AG04450 (cell line): ENCODE results near the gene MON2. TPM values are rescaled to one million over a fixed set of nuclear protein-coding genes. Genes with fewer than 3 reads are reported as not detected.
A peak's percentile ranks its signal among the peaks of the same experiment; 100 is the strongest.

Source experiments
- CTCF ChIA-PET: fragments of 300-600, 350-600 bp; formaldehyde crosslinking; extraction: SDS; loops from one replicate; lab custom pipeline; 2022; ENCODE audit warnings: antibody characterized with exemption, inconsistent platforms; lab: Charles Lee
- POLR2A ChIA-PET: fragments of 350-600 bp; formaldehyde crosslinking; extraction: SDS; loops from one replicate; lab custom pipeline; 2021; ENCODE audit warnings: antibody characterized with exemption, inconsistent platforms; lab: Yijun Ruan, JAX
- DNase-seq: peaks from one replicate; pipeline ENCODE4 v3.0.0-alpha.2; 2011; ENCODE audit warnings: low read depth, low spot score
- H3K27ac ChIP-seq: one replicate; pipeline ENCODE4 v1.5.1; 2012; ENCODE audit warnings: low read depth, low read length, control low read depth
- H3K27me3 ChIP-seq: one replicate; pipeline ENCODE4 v1.6.0; 2012; ENCODE audit warnings: low read length; ENCODE audit not compliant: control insufficient read depth, insufficient read depth
- H3K4me3 ChIP-seq: 2 replicates; pipeline ENCODE4 v1.5.1; 2011; ENCODE audit warnings: mild to moderate bottlenecking, low read depth, low read length, control low read depth
- H3K9me3 ChIP-seq: 2 replicates; pipeline ENCODE4 v1.5.1; 2012; ENCODE audit warnings: low read length; ENCODE audit not compliant: control insufficient read depth, insufficient read depth
- polyA minus RNA-seq: library from RNA; depleted of rRNA, polyadenylated mRNA; stranded (reverse); fragments of >200 nt; gene quantifications from 2 replicates; pipeline ENCODE4 v1.2.3, GENCODE V29; 2011; rRNA and poly(A)+ RNA removed
- polyA plus RNA-seq: library from polyadenylated mRNA; depleted of rRNA; stranded (reverse); fragments of >200 nt; gene quantifications from 2 replicates; pipeline ENCODE4 v1.2.3, GENCODE V29; 2011; rRNA removed
- TF ChIP-seq, protein P1 (sequence below): IDR thresholded peaks from 2 replicates; pipeline ENCODE4 v1.5.1; 2011; ENCODE audit warnings: low read depth, low read length, control low read depth, inconsistent platforms

Gene MON2
- 24.2 and 25.4 TPM in 2 replicates for polyA plus RNA-seq
- 38.9 and 47.6 TPM in 2 replicates for polyA minus RNA-seq

DNA sequence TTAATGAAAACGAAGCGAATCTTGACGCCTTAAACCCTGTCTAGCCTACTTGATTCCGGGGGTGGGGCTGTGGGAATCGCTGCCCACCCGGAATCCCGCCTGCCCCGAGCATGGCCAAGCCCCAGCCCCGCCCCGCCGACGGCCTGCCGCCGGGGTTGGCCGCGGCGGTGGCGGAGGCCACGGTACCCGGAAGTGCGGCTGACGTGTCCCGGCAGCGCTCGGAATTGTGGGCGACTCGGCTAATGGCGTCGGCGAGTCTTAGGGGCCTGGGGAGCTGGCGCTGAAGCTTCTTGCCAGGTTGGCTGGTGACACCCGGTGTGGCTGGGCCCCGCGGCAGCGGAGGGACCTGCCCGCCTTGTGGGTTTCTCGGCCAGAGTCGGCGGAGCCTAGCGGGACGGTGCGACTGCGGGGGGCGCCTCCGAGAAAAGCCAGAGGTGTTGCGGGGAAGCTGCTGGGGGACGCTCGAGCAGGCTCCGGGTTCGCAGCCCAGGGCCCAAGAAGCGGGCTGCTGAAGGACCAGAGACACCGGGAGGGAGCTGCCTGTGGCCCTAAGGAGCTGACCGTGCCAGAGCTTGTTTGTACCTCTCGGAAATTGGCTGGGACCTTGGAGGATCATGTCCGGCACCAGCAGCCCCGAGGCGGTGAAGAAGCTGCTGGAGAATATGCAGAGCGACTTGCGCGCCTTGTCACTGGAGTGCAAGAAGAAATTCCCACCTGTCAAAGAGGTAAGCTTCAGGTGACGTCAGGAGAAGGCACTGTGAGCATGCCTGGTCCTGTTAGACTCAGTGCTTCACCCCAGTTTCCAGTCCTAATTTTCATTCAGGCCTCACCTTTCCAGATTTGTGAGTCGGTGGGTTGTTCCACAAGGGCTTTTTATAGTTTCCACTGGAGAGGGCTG, at the start of gene MON2:
Gene MON2 (plus strand): TSS at position 233 of the 898 bp plus-strand sequence. CDS start 382 bp downstream, at position 615.
- peak within 1 kb of the TSS; percentile 86 for H3K27ac ChIP-seq
- CTCF ChIA-PET, result interaction anchor here (1.1 to 3.6 kb wide), 4 partner anchors 29 to 346 kb away, joined by 3 to 27 read pairs (median 6); no protein-coding TSS in a partner anchor
- POLR2A ChIA-PET, result interaction anchor here (0.6 to 1.5 kb wide), 4 partner anchors 29 to 136 kb away, joined by 3 to 11 read pairs (median 4); no protein-coding TSS in a partner anchor
- no peaks in the 10 kb centered on the region for H3K27me3 ChIP-seq
- DNase-seq, result peak; percentile 29
- H3K4me3 ChIP-seq, result peak within 1 kb of the TSS; percentile 99
- TF ChIP-seq, protein P1, sequence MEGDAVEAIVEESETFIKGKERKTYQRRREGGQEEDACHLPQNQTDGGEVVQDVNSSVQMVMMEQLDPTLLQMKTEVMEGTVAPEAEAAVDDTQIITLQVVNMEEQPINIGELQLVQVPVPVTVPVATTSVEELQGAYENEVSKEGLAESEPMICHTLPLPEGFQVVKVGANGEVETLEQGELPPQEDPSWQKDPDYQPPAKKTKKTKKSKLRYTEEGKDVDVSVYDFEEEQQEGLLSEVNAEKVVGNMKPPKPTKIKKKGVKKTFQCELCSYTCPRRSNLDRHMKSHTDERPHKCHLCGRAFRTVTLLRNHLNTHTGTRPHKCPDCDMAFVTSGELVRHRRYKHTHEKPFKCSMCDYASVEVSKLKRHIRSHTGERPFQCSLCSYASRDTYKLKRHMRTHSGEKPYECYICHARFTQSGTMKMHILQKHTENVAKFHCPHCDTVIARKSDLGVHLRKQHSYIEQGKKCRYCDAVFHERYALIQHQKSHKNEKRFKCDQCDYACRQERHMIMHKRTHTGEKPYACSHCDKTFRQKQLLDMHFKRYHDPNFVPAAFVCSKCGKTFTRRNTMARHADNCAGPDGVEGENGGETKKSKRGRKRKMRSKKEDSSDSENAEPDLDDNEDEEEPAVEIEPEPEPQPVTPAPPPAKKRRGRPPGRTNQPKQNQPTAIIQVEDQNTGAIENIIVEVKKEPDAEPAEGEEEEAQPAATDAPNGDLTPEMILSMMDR, result no peak
- H3K9me3 ChIP-seq, result peaks cover 3% of the 10 kb centered on the region

GRCh38 chr12:62426089-62426488, 40.5 kb upstream of the MON2 start:
- Histone ChIP-seq H3K27me3 (peaks cover 2% of the 10 kb centered on the region), H3K4me3 (no peak overlapping the region), H3K27ac (no peak overlapping the region), H3K9me3 (no peaks in the 10 kb centered on the region)
- TF ChIP-seq, protein P1, result no peak
- ChIA-PET CTCF (interaction anchor here (1.1 to 1.5 kb wide), 3 partner anchors 9 to 374 kb away, joined by 3 to 6 read pairs (median 3); no protein-coding TSS in a partner anchor), POLR2A (no interaction called here)
- no peak for DNase-seq

DNA sequence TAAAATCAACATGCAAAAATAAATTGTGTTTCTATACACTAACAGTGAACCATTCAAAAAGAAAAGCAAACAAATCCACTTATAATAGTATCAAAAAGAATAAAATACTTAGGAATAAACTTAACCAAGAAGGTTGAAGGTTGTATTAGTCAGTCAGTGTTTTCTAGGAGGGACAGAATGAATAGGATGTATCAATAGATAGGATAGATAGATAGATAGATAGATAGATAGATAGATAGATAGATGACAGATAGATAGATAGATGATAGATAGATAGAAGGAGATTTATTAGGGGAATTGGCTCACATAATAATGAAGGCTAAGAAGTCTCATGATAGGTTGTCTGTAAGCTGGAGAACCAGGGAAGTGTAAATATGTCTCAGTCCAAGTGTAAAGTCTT, 37.2 kb upstream of the MON2 start:
- POLR2A ChIA-PET, result no interaction called here
- no peak for DNase-seq
- Histone ChIP-seq H3K9me3 (no peaks in the 10 kb centered on the region), H3K27me3 (peaks cover 16% of the 10 kb centered on the region), H3K4me3 (no peak overlapping the region), H3K27ac (no peak overlapping the region)
- CTCF ChIA-PET, result interaction anchor here (0.5 to 1.4 kb wide), 2 partner anchors 9 to 29 kb away, joined by 3 to 4 read pairs; no protein-coding TSS in a partner anchor
- TF ChIP-seq, protein P1, result no peak

- ChIA-PET POLR2A (interaction anchor here (0.7 kb wide), 1 partner anchor 32 kb away, joined by 3 read pairs; the partner anchor contains the start of gene MON2), CTCF (interaction anchor here (0.6 to 4.9 kb wide), 14 partner anchors 9 to 634 kb away, joined by 3 to 128 read pairs (median 4); partner anchors contain the start of gene USP15)
- TF ChIP-seq, protein P1, result no peak
- no peak for DNase-seq
- Histone ChIP-seq H3K27me3 (peaks cover 26% of the 10 kb centered on the region), H3K27ac (no peak overlapping the region), H3K4me3 (peak overlapping the region; percentile 61), H3K9me3 (no peaks in the 10 kb centered on the region)
Measured at GRCh38 chr12:62434494-62435302, 31.9 kb upstream of the MON2 start.
